ENCODE data around the gene RFT1.

DNA sequence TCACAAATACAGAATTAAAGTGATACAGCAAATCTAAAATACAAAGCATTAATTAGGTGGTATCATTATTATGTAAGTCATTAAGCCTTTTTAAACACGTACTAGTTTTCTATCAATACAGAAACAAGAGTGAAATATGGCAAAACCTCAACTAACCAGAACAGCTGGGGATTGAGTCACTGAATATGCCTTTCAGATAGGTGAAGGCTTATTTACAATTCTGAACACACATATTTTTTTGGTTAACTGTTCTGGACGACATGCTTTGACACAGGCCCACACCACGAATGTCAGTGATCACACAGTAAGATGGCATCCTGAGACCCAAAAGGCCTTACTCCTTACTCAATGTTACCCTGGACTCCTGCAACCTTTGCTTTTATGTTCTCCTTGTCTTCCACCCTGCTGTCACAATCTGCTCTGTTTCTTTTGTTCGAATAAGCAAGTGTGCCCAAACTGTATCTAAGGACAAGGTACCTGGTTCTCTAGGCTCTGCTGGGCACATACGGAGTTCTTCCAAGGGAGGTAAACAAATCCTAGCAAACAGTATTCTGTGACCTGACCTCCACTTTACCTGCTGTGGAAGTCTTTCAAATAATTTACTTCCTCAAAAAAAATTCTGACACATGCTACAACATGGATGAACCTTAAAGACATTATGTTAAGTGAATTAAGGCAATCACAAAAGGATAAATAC lies 91.4 kb downstream of the RFT1 start:
- TF ChIP-seq CTCF (IDR thresholded peaks at IDR 0.05; ENCODE audit: insufficient read depth, low read depth, low read length) (no peak), EZH2 (IDR thresholded peaks at IDR 0.05; ENCODE audit: insufficient read depth, low read length) (no peak)
